ENCODE data around the gene SRBD1. TPM values are rescaled to one million over a fixed set of nuclear protein-coding genes. Genes with fewer than 3 reads are reported as not detected.

Gene SRBD1
- total RNA-seq, 4 donors from 2014 or later: 7.2 to 12.9 (median 9.9) TPM

DNA sequence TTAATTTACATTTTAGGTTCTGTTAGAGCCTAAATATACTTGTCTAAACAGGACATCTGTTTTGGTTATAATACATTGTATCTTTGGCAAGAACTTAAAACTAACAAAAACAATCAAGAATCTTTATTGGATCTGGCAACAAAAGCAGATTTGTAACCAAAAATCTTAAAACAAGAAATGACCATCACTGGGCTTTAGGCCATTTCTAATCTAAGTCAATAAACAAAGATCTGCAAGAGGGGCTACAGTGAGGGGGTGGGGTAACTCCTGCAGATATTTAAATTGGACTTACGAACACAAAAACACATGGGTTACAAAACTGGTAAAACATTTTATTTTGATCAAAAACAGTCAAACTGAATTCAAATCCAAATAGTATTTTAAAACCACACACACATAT lies 77.3 kb downstream of the SRBD1 start:
- no peak for DNase-seq (ENCODE audit: low spot score in 2 of 2)
- TF ChIP-seq, protein P1, sequence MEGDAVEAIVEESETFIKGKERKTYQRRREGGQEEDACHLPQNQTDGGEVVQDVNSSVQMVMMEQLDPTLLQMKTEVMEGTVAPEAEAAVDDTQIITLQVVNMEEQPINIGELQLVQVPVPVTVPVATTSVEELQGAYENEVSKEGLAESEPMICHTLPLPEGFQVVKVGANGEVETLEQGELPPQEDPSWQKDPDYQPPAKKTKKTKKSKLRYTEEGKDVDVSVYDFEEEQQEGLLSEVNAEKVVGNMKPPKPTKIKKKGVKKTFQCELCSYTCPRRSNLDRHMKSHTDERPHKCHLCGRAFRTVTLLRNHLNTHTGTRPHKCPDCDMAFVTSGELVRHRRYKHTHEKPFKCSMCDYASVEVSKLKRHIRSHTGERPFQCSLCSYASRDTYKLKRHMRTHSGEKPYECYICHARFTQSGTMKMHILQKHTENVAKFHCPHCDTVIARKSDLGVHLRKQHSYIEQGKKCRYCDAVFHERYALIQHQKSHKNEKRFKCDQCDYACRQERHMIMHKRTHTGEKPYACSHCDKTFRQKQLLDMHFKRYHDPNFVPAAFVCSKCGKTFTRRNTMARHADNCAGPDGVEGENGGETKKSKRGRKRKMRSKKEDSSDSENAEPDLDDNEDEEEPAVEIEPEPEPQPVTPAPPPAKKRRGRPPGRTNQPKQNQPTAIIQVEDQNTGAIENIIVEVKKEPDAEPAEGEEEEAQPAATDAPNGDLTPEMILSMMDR (IDR thresholded peaks at IDR 0.05): no peak
- no peak for TF ChIP-seq POLR2A (IDR thresholded peaks at IDR 0.05)
- intact Hi-C loops (cut with DNase I; ENCODE audit: low total_unique reads): no loop called here
- 80 to 83% methylated on average over 1 of the region's 1 CpG for WGBS, 2 donors
- no peak overlapping the region for H3K4me3 ChIP-seq (ENCODE audit: low read depth, poor library complexity, severe bottlenecking)

DNA sequence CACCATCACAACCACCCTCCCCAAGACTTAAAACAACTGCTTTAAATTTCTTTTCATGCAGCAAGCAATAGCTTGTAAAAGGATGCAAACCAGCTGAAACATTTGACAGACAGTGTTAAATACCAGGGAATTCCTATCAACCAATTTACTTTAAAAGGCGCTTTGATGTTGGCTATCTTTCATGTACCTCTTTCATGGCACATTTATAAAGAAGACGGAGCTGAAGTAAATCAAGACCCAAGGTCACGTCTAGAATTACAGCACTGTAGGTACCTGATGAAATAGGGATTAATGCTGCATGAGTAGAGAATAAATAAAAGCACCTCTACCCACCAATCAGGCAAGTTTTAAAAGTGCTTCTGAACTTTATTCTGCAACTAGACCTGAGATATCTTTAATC lies 78.9 kb downstream of the SRBD1 start:
- TF ChIP-seq, protein P1 (IDR thresholded peaks at IDR 0.05): no peak
- TF ChIP-seq POLR2A (IDR thresholded peaks at IDR 0.05): no peak
- WGBS, 2 donors: 91 to 94% methylated on average over 3 of the region's 3 CpGs
- intact Hi-C loops (cut with DNase I; ENCODE audit: low total_unique reads): no loop called here
- no peak for DNase-seq (ENCODE audit: low spot score in 2 of 2)
- H3K4me3 ChIP-seq (ENCODE audit: low read depth, poor library complexity, severe bottlenecking): no peak overlapping the region

DNA sequence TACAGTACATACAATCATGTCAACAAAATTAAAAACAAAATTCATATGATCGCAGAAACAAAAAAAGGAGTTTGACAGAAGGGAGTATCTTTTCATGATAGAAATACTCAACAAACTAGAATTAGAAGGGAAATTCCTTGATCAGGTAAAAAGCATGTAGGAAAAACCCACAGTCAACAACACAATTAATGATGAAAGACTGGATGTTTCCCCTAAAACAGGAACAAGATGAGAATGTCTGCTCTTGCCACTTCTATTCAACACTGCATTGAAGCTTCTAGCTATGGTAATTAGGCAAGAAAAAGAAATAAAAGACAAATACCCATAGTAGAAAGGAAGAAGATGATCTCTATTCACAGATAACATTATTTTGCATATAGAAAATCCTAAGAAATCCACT lies 87.1 kb downstream of the SRBD1 start:
- intact Hi-C loops (cut with DNase I; ENCODE audit: low total_unique reads): loop anchor here (10.0 kb wide), 1 partner anchor 1229 kb away; no protein-coding TSS in a partner anchor
- TF ChIP-seq POLR2A (IDR thresholded peaks at IDR 0.05): no peak
- TF ChIP-seq, protein P1 (IDR thresholded peaks at IDR 0.05): no peak
- no peak for DNase-seq (ENCODE audit: low spot score in 2 of 2)
- 89 to 94% methylated on average over 1 of the region's 1 CpG for WGBS, 2 donors
- H3K4me3 ChIP-seq (ENCODE audit: low read depth, poor library complexity, severe bottlenecking): no peak overlapping the region

DNA sequence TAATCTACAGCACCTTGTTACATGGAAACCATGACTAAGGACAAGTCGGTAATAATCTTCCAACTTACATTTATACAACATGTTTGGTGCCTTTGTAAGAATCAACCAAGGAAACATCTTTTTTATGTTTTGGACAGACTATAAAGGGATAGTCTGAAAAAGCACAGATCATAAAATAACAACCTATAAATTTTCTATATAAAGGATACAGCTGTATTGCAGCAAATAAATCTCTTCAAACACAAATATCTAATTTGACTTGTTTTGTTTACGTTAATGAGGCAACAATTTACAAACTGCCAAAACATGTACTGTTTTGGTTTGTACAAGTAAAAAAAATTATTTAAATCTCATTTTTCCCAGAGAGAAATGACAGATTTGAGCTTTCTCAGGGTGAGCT lies 92.5 kb downstream of the SRBD1 start:
- intact Hi-C loops (cut with DNase I; ENCODE audit: low total_unique reads): no loop called here
- no peak overlapping the region for H3K4me3 ChIP-seq (ENCODE audit: low read depth, poor library complexity, severe bottlenecking)
- 78 to 87% methylated on average over 2 of the region's 2 CpGs for WGBS, 2 donors
- TF ChIP-seq, protein P1 (IDR thresholded peaks at IDR 0.05): no peak
- DNase-seq (ENCODE audit: low spot score in 2 of 2): no peak

DNA sequence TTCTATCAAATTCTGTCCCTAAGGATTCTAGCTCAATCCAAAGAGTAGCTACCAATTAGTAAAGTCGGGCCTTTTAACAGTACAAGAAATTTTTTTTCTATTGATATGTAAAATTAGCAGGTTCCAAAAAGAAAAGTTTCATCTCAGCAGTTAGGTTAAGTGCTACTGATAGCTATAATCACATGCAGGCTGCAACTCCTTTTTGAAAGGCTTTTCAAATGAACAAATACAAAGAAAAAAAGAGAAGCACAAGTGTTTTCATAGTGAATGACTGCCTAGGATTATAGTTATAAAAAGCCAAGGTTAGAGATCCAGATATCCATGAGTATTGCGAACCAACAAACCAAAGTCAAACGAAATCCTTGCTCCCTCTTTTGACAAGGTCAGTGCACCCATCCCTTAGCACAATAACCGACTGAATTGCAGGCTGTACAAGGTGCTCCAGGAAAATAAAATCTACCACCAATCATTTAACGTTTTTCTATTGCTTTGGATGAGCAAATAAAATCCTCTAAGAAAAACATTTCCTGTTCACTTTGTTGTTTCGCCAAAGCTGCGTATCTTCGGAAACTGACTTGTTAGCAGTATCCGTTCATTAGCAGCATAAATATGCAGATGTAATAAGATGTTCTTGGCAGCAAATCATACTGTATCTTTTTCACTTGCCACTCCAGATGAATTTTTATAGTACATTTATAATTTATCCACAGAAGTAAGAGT lies 100.2 kb downstream of the SRBD1 start:
- DNase-seq (ENCODE audit: low spot score in 2 of 2): no peak
- WGBS, 2 donors: 74 to 88% methylated on average over 9 of the region's 9 CpGs
- intact Hi-C loops (cut with DNase I; ENCODE audit: low total_unique reads): no loop called here
- TF ChIP-seq, protein P1 (IDR thresholded peaks at IDR 0.05): no peak
- no peak for TF ChIP-seq POLR2A (IDR thresholded peaks at IDR 0.05)
- no peak overlapping the region for H3K4me3 ChIP-seq (ENCODE audit: low read depth, poor library complexity, severe bottlenecking)

DNA sequence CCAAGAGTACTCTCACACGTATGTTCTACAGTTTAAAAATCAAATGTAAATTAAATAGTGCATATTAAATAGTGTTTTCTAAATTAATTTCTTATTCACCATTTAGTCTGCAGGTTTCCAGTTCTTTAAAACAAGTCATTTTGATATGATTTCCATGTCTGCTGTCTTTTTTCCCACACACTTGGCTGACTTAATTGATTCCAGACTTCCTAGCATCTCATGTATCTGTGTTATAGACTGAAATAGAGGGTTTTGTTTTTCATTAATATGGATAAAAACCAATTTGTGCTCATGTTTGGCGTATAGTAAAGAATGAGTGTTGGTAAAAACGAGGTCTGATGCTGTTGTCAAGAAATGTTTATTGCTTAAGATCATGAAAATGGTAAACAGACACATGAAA lies 104.3 kb downstream of the SRBD1 start:
- TF ChIP-seq POLR2A (IDR thresholded peaks at IDR 0.05): no peak
- TF ChIP-seq, protein P1 (IDR thresholded peaks at IDR 0.05): no peak
- 83 to 84% methylated on average over 3 of the region's 3 CpGs for WGBS, 2 donors
- DNase-seq (ENCODE audit: low spot score in 2 of 2): no peak
- H3K4me3 ChIP-seq (ENCODE audit: low read depth, poor library complexity, severe bottlenecking): no peak overlapping the region
- intact Hi-C loops (cut with DNase I; ENCODE audit: low total_unique reads): no loop called here

All from lower leg skin (tissue), 4 donors.